Choroid plexus epithelial cell (primary cell): ENCODE data around the gene SELENOO.

ENCODE experiments used
- DNase-seq: peaks from one replicate; pipeline ENCODE4 v3.0.0-alpha.2; 2010; ENCODE audit warnings: low read depth
- H3K4me3 ChIP-seq: 2 replicates; pipeline ENCODE4 v1.5.1; 2011; ENCODE audit warnings: low read depth, mild to moderate bottlenecking, control low read depth, low read length, moderate library complexity
- TF ChIP-seq, protein P1 (sequence below): conservative IDR thresholded peaks from 2 replicates; pipeline ENCODE4 v1.5.1; 2011; ENCODE audit warnings: low read depth, mild to moderate bottlenecking, control low read depth, inconsistent platforms, low read length, moderate library complexity

Gene SELENOO

DNA sequence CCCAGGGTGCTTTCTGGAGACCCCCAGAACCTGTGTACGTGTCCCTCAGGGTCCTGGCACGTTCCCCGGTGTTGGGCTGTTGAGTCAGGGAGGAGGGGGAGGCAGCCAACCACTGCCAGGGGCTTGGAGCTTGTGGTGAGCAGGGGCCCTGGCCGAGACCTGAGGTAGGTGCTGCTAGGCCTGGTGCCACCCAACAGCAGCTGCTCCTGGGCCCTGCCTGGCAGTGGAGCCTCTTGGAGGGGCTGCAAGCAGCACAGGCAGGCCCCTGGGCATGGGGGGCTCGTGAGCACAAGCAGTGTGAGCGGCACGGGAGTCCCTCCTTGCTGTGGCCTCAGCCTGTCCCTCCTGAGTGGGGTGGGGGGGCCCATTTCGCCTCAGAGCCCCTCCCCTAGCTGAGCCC is 7.2 kb upstream of the SELENOO start:
- TF ChIP-seq, protein P1, sequence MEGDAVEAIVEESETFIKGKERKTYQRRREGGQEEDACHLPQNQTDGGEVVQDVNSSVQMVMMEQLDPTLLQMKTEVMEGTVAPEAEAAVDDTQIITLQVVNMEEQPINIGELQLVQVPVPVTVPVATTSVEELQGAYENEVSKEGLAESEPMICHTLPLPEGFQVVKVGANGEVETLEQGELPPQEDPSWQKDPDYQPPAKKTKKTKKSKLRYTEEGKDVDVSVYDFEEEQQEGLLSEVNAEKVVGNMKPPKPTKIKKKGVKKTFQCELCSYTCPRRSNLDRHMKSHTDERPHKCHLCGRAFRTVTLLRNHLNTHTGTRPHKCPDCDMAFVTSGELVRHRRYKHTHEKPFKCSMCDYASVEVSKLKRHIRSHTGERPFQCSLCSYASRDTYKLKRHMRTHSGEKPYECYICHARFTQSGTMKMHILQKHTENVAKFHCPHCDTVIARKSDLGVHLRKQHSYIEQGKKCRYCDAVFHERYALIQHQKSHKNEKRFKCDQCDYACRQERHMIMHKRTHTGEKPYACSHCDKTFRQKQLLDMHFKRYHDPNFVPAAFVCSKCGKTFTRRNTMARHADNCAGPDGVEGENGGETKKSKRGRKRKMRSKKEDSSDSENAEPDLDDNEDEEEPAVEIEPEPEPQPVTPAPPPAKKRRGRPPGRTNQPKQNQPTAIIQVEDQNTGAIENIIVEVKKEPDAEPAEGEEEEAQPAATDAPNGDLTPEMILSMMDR, result no peak
- DNase-seq, result no peak

GRCh38 chr22:50194037-50194805 is 6.6 kb upstream of the SELENOO start:
- DNase-seq, result no peak

More for the DNA sequence above, 7.2 kb upstream of the SELENOO start:
- no peak overlapping the region for H3K4me3 ChIP-seq

GRCh38 chr22:50196256-50196655 is 4.6 kb upstream of the SELENOO start:
- TF ChIP-seq, protein P1, result no peak
- DNase-seq, result no peak

More at GRCh38 chr22:50194037-50194805, 6.6 kb upstream of the SELENOO start:
- TF ChIP-seq, protein P1, result no peak
- H3K4me3 ChIP-seq, result no peak overlapping the region

DNA sequence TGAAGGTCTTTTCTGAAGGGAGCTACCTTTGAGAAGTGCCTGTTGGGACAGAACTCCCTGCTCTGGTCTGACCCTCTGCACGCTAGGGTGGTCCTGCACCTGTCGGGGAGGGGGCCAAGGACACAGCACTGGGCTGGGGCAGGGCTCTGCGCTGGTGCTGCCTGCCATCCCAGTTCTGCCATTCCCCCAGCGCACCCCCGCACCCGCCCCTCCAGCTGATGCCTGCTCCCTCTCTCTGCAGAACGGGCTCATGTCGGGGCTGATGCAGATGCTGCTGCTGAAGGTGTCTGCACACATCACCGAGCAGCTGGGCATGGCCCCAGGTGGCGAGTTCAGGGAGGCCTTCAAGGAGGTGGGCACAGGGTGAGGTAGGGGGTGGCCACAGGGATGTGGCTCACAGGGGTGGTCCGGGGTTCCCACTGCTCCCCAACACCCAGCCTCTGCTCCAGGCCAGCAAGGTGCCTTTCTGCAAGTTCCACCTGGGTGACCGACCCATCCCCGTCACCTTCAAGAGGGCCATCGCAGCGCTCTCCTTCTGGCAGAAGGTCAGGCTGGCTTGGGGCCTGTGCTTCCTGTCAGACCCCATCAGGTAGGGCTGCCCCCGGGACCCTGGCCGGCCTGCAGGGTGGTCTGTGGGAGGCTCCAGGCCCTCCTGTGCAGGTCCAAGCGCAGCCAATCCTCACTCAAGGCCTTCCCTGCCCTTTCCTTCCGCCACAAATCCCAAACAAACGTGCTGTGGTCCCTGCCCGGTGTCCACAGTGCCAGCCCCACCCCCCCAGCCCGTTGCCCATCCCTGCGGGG is 3.6 kb upstream of the SELENOO start:
- TF ChIP-seq, protein P1, result no peak
- H3K4me3 ChIP-seq, result no peak overlapping the region

More at GRCh38 chr22:50196256-50196655, 4.6 kb upstream of the SELENOO start:
- H3K4me3 ChIP-seq, result no peak overlapping the region

GRCh38 chr22:50197856-50198623 is 2.8 kb upstream of the SELENOO start:
- no peak for DNase-seq
- no peak overlapping the region for H3K4me3 ChIP-seq
- TF ChIP-seq, protein P1, result no peak

More for the DNA sequence above, 3.6 kb upstream of the SELENOO start:
- no peak for DNase-seq

GRCh38 chr22:50198624-50199017 is 2.2 kb upstream of the SELENOO start:
- H3K4me3 ChIP-seq, result no peak overlapping the region
- TF ChIP-seq, protein P1, result no peak
- DNase-seq, result no peak
